GM12878 (cell line): ENCODE data around the gene ASIC5. TPM values are rescaled to one million over a fixed set of nuclear protein-coding genes. Genes with fewer than 3 reads are reported as not detected.

ENCODE experiments used
- ATAC-seq: fragments of 200-7000 bp; cut with Tn5 transposase; 3 replicates; pipeline ENCODE4 v1.9.1; 2020; ENCODE audit warnings: mild to moderate bottlenecking, moderate library complexity
- BruUV-seq: library from RNA; stranded (reverse); fragments of 400-500 nt; replicated peaks from 2 replicates; lab custom pipeline; 2021; lab: Mats Ljungman, UMichigan
- CTCF ChIA-PET: fragments of 300-600 bp; sonication (Branson Sonifier 250); formaldehyde crosslinking; extraction: SDS; loops from one replicate; lab custom pipeline; 2021; ENCODE audit warnings: inconsistent platforms; lab: Yijun Ruan, JAX
- POLR2A ChIA-PET: fragments of 350-600 bp; formaldehyde crosslinking; extraction: SDS; loops from one replicate; lab custom pipeline; 2021; ENCODE audit warnings: inconsistent platforms; lab: Charles Lee
- RAD21 ChIA-PET: fragments of 300-600 bp; sonication (Branson Sonifier 250); formaldehyde crosslinking; loops from one replicate; lab custom pipeline; 2023; ENCODE audit warnings: antibody characterized with exemption; ENCODE audit not compliant: unreplicated experiment; lab: Charles Lee
- SMC1A ChIA-PET: fragments of 300-600 bp; sonication (Branson Sonifier 250); formaldehyde crosslinking; loops from one replicate; lab custom pipeline; 2023; ENCODE audit not compliant: unreplicated experiment, uncharacterized antibody; lab: Charles Lee
- DNase-seq: peaks from one replicate; pipeline ENCODE4 v3.0.0-alpha.2; 2011; ENCODE audit warnings: low read depth, low spot score
- FAIRE-seq: peaks from 3 replicates; lab custom pipeline; 2011; peaks lifted over from hg19 to GRCh38; lab: Jason Lieb, UNC
- H2AFZ ChIP-seq: 2 replicates; pipeline ENCODE4 v1.6.0; 2011; ENCODE audit warnings: low read depth, low read length, control low read depth; ENCODE audit not compliant: control insufficient read depth
- H3K27ac ChIP-seq: 2 replicates; pipeline ENCODE4 v1.5.1; 2011; ENCODE audit warnings: control low read depth; ENCODE audit not compliant: control insufficient read depth, insufficient read depth
- H3K27me3 ChIP-seq, 2 experiments: replicated peaks in 1 of 2; 2 replicates each; pipeline versions ENCODE4 v1.6.0 to v1.6.1; 2011; ENCODE audit warnings: low read length in 1 of 2; ENCODE audit not compliant: control insufficient read depth in 2 of 2, insufficient read depth in 2 of 2
- H3K36me3 ChIP-seq, 2 experiments: 2 replicates each; pipeline ENCODE4 v1.5.1; 2011; ENCODE audit warnings: low read length in 1 of 2; ENCODE audit not compliant: control insufficient read depth in 2 of 2, insufficient read depth in 2 of 2
- H3K4me1 ChIP-seq: 2 replicates; pipeline ENCODE4 v1.6.1; 2011; ENCODE audit warnings: mild to moderate bottlenecking, low read length, moderate library complexity, mixed read lengths; ENCODE audit not compliant: control insufficient read depth, insufficient read depth
- H3K4me2 ChIP-seq: 2 replicates; pipeline ENCODE4 v1.6.0; 2011; ENCODE audit warnings: control low read depth; ENCODE audit not compliant: control insufficient read depth, insufficient read depth
- H3K4me3 ChIP-seq: fragments of 200-600 bp; sonication (generic); 2 replicates; pipeline ENCODE4 v1.5.1; 2016
- H3K79me2 ChIP-seq: 2 replicates; pipeline ENCODE4 v1.6.0; 2011; ENCODE audit warnings: low read length; ENCODE audit not compliant: control insufficient read depth, insufficient read depth
- H3K9ac ChIP-seq: 2 replicates; pipeline ENCODE4 v1.8.0; 2011; ENCODE audit warnings: low read length, control low read depth, mixed read lengths; ENCODE audit not compliant: control insufficient read depth, insufficient read depth
- H3K9me3 ChIP-seq: replicated peaks from 3 replicates; pipeline ENCODE4 v1.5.1; 2011; ENCODE audit warnings: mild to moderate bottlenecking, low read length; ENCODE audit not compliant: control insufficient read depth, insufficient read depth
- H4K20me1 ChIP-seq: 2 replicates; pipeline ENCODE4 v1.6.0; 2011; ENCODE audit not compliant: control insufficient read depth, insufficient read depth
- ATF2 ChIP-seq: IDR thresholded peaks from 2 replicates; pipeline ENCODE4 v1.6.1; 2012; ENCODE audit warnings: low read length, inconsistent platforms
- CREB1 ChIP-seq: IDR thresholded peaks from 2 replicates; pipeline ENCODE4 v1.6.1; 2012; ENCODE audit warnings: low read depth, mild to moderate bottlenecking, inconsistent platforms
- HCFC1 ChIP-seq: fragments of 150-350 bp; IDR thresholded peaks from 2 replicates; pipeline ENCODE4 v1.6.1; 2014; ENCODE audit warnings: low read length
- HDAC2 ChIP-seq: fragments of 200-600 bp; sonication (generic); IDR thresholded peaks from 2 replicates; pipeline ENCODE4 v1.6.1; 2017
- IRF4 ChIP-seq: IDR thresholded peaks from 2 replicates; pipeline ENCODE4 v1.6.1; 2011; ENCODE audit warnings: low read depth, low read length
- KLF5 ChIP-seq: fragments of 450-650 bp; IDR thresholded peaks from 2 replicates; pipeline ENCODE4 v1.6.1; 2014; ENCODE audit warnings: mild to moderate bottlenecking; ENCODE audit not compliant: partially characterized antibody
- MTA3 ChIP-seq: IDR thresholded peaks from 2 replicates; pipeline ENCODE4 v1.6.1; 2012; ENCODE audit warnings: low read length, inconsistent platforms, borderline replicate concordance
- NR2C1 ChIP-seq: fragments of 450-650 bp; IDR thresholded peaks from 2 replicates; pipeline ENCODE4 v1.6.1; 2017; ENCODE audit warnings: antibody characterized with exemption, mild to moderate bottlenecking, moderate library complexity
- PRDM15 ChIP-seq: fragments of 450-650 bp; formaldehyde crosslinking; IDR thresholded peaks from 2 replicates; pipeline ENCODE4 v1.4.0; 2020; ENCODE audit warnings: mild to moderate bottlenecking, moderate library complexity
- RELA ChIP-seq: fragments of 450-650 bp; IDR thresholded peaks from 2 replicates; pipeline ENCODE4 v1.8.0; 2014; ENCODE audit warnings: borderline replicate concordance; ENCODE audit not compliant: partially characterized antibody
- SMC3 ChIP-seq: IDR thresholded peaks from 2 replicates; pipeline ENCODE4 v1.6.1; 2011; ENCODE audit warnings: low read length, improper control_type of control experiment, borderline replicate concordance
- SRF ChIP-seq, 2 experiments: IDR thresholded peaks; 2 replicates each; pipeline ENCODE4 v1.6.1; 2011; ENCODE audit warnings: low read depth in 2 of 2, low read length in 2 of 2, mild to moderate bottlenecking in 1 of 2, moderate library complexity in 1 of 2
- in situ Hi-C: fragments of 300-500 bp; cut with MboI; formaldehyde crosslinking; loops from 9 replicates; pipeline ENCODE4 v1.14.3; 2018; ENCODE audit warnings: mixed read lengths
- intact Hi-C: fragments of 100-400 bp; cut with micrococcal nuclease; formaldehyde crosslinking; loops from one replicate; pipeline ENCODE4 v1.14.2; 2022; ENCODE audit not compliant: unreplicated experiment
- polyA plus RNA-seq, 11 experiments: library from polyadenylated mRNA; depleted of rRNA in 4 of 11; unstranded in 6 of 11; stranded (reverse) in 5 of 11; fragments of >200 nt; fragmentation: Nextera tagmentation in 4 of 11; fragmentation: Illumina TruSeq in 1 of 11; extraction: Ambion mirVana in 4 of 11; extraction: Trizol in 1 of 11; gene quantifications; 1 replicate in 1 of 11; 2 replicates in 10 of 11; pipeline versions ENCODE4 v1.2.1 to v1.2.3, GENCODE V29; 2011 to 2016; ENCODE audit warnings: inconsistent platforms in 2 of 11, missing spikeins in 2 of 11, low read depth in 1 of 11
- total RNA-seq, 4 experiments: library from RNA; depleted of rRNA in 3 of 4; stranded (reverse); fragments of >200 nt in 3 of 4; fragmentation: Illumina TruSeq in 1 of 4; extraction: Trizol in 1 of 4; gene quantifications; 2 replicates each; pipeline versions ENCODE4 v1.2.1 to v1.2.3, GENCODE V29; 2013 to 2021

ASIC5 gene
- total and polyA plus RNA-seq, 10 of the 15 experiments (the other 5 are each of a cell fraction or from before 2014, with no cell fraction given) = not detected

- Histone ChIP-seq H3K79me2 (no peaks in the 10 kb centered on the region), H3K9ac (no peak overlapping the region), H4K20me1 (no peaks in the 10 kb centered on the region), H3K27ac (no peak overlapping the region), H3K36me3 (no peaks in the 10 kb centered on the region), H3K4me1 (no peaks in the 10 kb centered on the region), H3K4me2 (no peak overlapping the region), H3K9me3 (no peaks in the 10 kb centered on the region), H2AFZ (no peak overlapping the region), H3K4me3 (no peak overlapping the region), H3K27me3 (no peaks in the 10 kb centered on the region)
- ChIA-PET CTCF (interaction anchor here (1.0 to 1.6 kb wide), 4 partner anchors 10 to 111 kb away, joined by 3 to 9 read pairs (median 5); no protein-coding TSS in a partner anchor), RAD21 (interaction anchor here (0.7 to 1.2 kb wide), 2 partner anchors 10 to 111 kb away, joined by 3 read pairs; partner anchors contain the start of gene CTSO), POLR2A (no interaction called here), SMC1A (interaction anchor here (0.8 to 1.5 kb wide), 6 partner anchors 9 to 132 kb away, joined by 3 to 4 read pairs (median 3); no protein-coding TSS in a partner anchor)
- intact Hi-C loops = no loop called here
- ATAC-seq (no peak), DNase-seq (no peak), FAIRE-seq (no peak)
- no TSS peak for BruUV-seq
- in situ Hi-C loops = no loop called here
- TF ChIP-seq HDAC2 (no peak), SRF (IDR thresholded peaks at IDR 0.05; ENCODE audit: low read depth in 2 of 2, low read length in 2 of 2) (no peak), ATF2 (no peak), KLF5 (no peak), CREB1 (no peak), RELA (no peak), HCFC1 (no peak), NR2C1 (no peak), MTA3 (no peak), SMC3 (no peak), PRDM15 (CRISPR knock-in tag) (no peak), IRF4 (no peak)
Measured at GRCh38 chr4:155842080-155842479, 24.0 kb downstream of the ASIC5 start.
